Smooth muscle cell (in vitro differentiated cells): Measurements from ENCODE around the gene PBX3. TPM values are rescaled to one million over a fixed set of nuclear protein-coding genes. Genes with fewer than 3 reads are reported as not detected.

Experiments
- DNase-seq: peaks from one replicate; lab custom pipeline; 2025; ENCODE audit not compliant: unreplicated experiment; lab: John Stamatoyannopoulos, UW
- H2AFZ ChIP-seq: fragments of 200-600 bp; sonication (generic); 2 replicates; pipeline ENCODE4 v1.6.0; 2016; ENCODE audit warnings: antibody characterized with exemption, low read depth, mild to moderate bottlenecking
- H3F3A ChIP-seq: fragments of 200-600 bp; sonication (generic); 2 replicates; pipeline ENCODE4 v1.6.0; 2017; ENCODE audit warnings: antibody characterized with exemption, low read depth
- H3K27ac ChIP-seq: fragments of 200-600 bp; sonication (generic); 2 replicates; pipeline ENCODE4 v1.5.1; 2016; ENCODE audit warnings: low read depth, mild to moderate bottlenecking
- H3K27me3 ChIP-seq: fragments of 200-600 bp; sonication (generic); 2 replicates; pipeline ENCODE4 v1.6.1; 2016; ENCODE audit warnings: low read depth, mild to moderate bottlenecking
- H3K36me3 ChIP-seq: fragments of 200-600 bp; sonication (generic); 2 replicates; pipeline ENCODE4 v1.5.1; 2016; ENCODE audit warnings: low read depth
- H3K4me1 ChIP-seq: fragments of 200-600 bp; sonication (generic); 2 replicates; pipeline ENCODE4 v1.5.1; 2016; ENCODE audit warnings: low read depth
- H3K4me2 ChIP-seq: fragments of 200-600 bp; sonication (generic); 2 replicates; pipeline ENCODE4 v1.6.0; 2016; ENCODE audit warnings: mild to moderate bottlenecking
- H3K4me3 ChIP-seq: fragments of 200-600 bp; sonication (generic); 2 replicates; pipeline ENCODE4 v1.5.1; 2016; ENCODE audit warnings: mild to moderate bottlenecking
- H3K79me2 ChIP-seq: fragments of 200-600 bp; sonication (generic); 2 replicates; pipeline ENCODE4 v1.6.0; 2016; ENCODE audit warnings: low read depth, mild to moderate bottlenecking
- H3K9ac ChIP-seq: fragments of 200-600 bp; sonication (generic); 2 replicates; pipeline ENCODE4 v1.6.0; 2016; ENCODE audit warnings: low read depth
- H3K9me3 ChIP-seq: fragments of 200-600 bp; sonication (generic); replicated peaks from 2 replicates; pipeline ENCODE4 v1.5.1; 2016; ENCODE audit warnings: low read depth
- H4K20me1 ChIP-seq: fragments of 200-600 bp; sonication (generic); 2 replicates; pipeline ENCODE4 v1.6.0; 2016; ENCODE audit warnings: low read depth
- CTCF ChIP-seq: fragments of 200-600 bp; sonication (generic); IDR thresholded peaks from 2 replicates; pipeline ENCODE4 v1.5.1; 2017; ENCODE audit warnings: borderline replicate concordance, mild to moderate bottlenecking, antibody characterized with exemption; ENCODE audit not compliant: insufficient read depth, poor library complexity, severe bottlenecking
- WGBS: methylation state at CpG from one replicate; pipeline ENCODE4 v1.1.7; 2016; ENCODE audit warnings: low lambda C conversion rate; 5-methylcytosine and 5-hydroxymethylcytosine counted together
- polyA plus RNA-seq: library from polyadenylated mRNA; unstranded; fragments of >200 nt; fragmentation: Nextera tagmentation; extraction: Ambion mirVana; gene quantifications from 2 replicates; pipeline ENCODE4 v1.2.1, GENCODE V29; 2016
- total RNA-seq: library from RNA; depleted of rRNA; stranded (reverse); fragments of >200 nt; gene quantifications from 2 replicates; pipeline ENCODE4 v1.2.3, GENCODE V29; 2014

Gene PBX3
- total and polyA plus RNA-seq, 2 experiments from 2014 or later, result 15.3 to 34.6 TPM

- TF ChIP-seq CTCF, result no peak
- Histone ChIP-seq H3K27me3 (no peaks in the 10 kb centered on the region), H3K9ac (no peak overlapping the region), H3K4me1 (peaks cover 39% of the 10 kb centered on the region), H3K36me3 (no peaks in the 10 kb centered on the region), H3K79me2 (peaks cover 53% of the 10 kb centered on the region), H3K27ac (no peak overlapping the region), H3F3A (no peaks in the 10 kb centered on the region), H2AFZ (no peak overlapping the region), H3K9me3 (no peaks in the 10 kb centered on the region), H3K4me3 (no peak overlapping the region), H4K20me1 (peaks cover 55% of the 10 kb centered on the region), H3K4me2 (no peak overlapping the region)
- no peak for DNase-seq
- WGBS, result 99% methylated on average over 3 of the region's 3 CpGs
Measured at GRCh38 chr9:125764198-125764597, 17.0 kb downstream of the PBX3 start.

GRCh38 chr9:125766468-125767221, 19.5 kb downstream of the PBX3 start:
- Histone ChIP-seq H3K4me3 (no peak overlapping the region), H3K79me2 (peaks cover 37% of the 10 kb centered on the region), H4K20me1 (peaks cover 33% of the 10 kb centered on the region), H3K27me3 (no peaks in the 10 kb centered on the region), H2AFZ (no peak overlapping the region), H3K4me2 (no peak overlapping the region), H3F3A (no peaks in the 10 kb centered on the region), H3K27ac (no peak overlapping the region), H3K9ac (no peak overlapping the region), H3K36me3 (no peaks in the 10 kb centered on the region), H3K9me3 (no peaks in the 10 kb centered on the region), H3K4me1 (peaks cover 16% of the 10 kb centered on the region)
- WGBS, result 98% methylated on average over 2 of the region's 2 CpGs
- no peak for TF ChIP-seq CTCF
- no peak for DNase-seq

GRCh38 chr9:125767349-125767748, 20.2 kb downstream of the PBX3 start:
- no peak for TF ChIP-seq CTCF
- Histone ChIP-seq H3K27ac (no peak overlapping the region), H3K4me3 (no peak overlapping the region), H3K79me2 (peaks cover 31% of the 10 kb centered on the region), H2AFZ (no peak overlapping the region), H3K9me3 (no peaks in the 10 kb centered on the region), H3K36me3 (no peaks in the 10 kb centered on the region), H3K27me3 (no peaks in the 10 kb centered on the region), H3K9ac (no peak overlapping the region), H4K20me1 (peaks cover 26% of the 10 kb centered on the region), H3K4me1 (peaks cover 16% of the 10 kb centered on the region), H3K4me2 (no peak overlapping the region), H3F3A (no peaks in the 10 kb centered on the region)
- no peak for DNase-seq

GRCh38 chr9:125768803-125769202, 21.6 kb downstream of the PBX3 start:
- H3K79me2 ChIP-seq, result peaks cover 30% of the 10 kb centered on the region
- TF ChIP-seq CTCF, result no peak
- no peak overlapping the region for H3K4me2 ChIP-seq
- H3K4me3 ChIP-seq, result no peak overlapping the region
- no peaks in the 10 kb centered on the region for H3K9me3 ChIP-seq
- H3K4me1 ChIP-seq, result peaks cover 5% of the 10 kb centered on the region
- no peak overlapping the region for H3K9ac ChIP-seq
- no peaks in the 10 kb centered on the region for H3K36me3 ChIP-seq
- DNase-seq, result no peak
- 97% methylated on average over 1 of the region's 1 CpG for WGBS
- no peak overlapping the region for H2AFZ ChIP-seq
- H3K27ac ChIP-seq, result no peak overlapping the region
- no peaks in the 10 kb centered on the region for H3F3A ChIP-seq
- H4K20me1 ChIP-seq, result peaks cover 17% of the 10 kb centered on the region
- no peaks in the 10 kb centered on the region for H3K27me3 ChIP-seq
